ENCODE results near the gene MYO5A.

DNA sequence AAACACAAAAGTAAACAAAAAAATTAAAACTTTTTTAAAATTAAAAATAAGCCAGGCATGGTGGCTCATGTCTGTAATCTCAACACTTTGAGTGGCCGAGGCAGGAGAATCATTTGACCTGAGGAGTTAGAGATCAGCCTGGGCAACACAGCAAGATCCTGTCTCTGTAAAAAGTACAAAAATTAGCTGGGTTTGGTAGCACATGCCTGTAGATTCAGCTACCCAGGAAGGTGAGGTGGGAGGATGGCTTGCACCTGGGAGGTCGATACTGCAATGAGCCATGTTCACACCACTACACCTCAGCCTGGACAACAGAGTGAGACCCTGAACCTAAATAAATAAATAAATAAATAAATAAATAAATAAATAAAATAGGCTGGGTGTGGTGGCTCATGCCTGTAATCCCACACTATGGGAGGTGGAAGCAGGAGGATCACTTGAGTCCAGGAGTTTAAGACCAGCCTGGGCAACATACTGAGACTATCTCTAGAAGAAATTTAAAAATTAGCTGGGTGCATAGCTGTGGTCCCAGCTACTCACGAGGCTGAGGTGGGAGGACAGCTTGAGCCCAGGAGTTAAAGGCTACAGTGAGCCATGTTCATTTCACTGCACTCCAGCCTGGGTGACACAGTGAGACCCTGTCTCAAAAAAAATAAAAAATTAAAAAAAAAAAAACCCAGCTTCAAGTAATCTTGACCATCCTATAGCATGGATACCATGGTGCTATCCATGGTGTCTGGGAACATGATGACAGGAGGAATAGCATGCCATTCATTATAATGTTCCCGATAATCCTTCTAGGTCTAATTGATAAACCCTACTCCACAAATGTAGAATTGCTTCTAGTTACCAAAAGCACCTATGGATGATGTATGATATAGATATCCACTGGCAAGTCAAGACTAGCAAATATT lies 4.2 kb downstream of the MYO5A start:
- TF ChIP-seq, protein P1, sequence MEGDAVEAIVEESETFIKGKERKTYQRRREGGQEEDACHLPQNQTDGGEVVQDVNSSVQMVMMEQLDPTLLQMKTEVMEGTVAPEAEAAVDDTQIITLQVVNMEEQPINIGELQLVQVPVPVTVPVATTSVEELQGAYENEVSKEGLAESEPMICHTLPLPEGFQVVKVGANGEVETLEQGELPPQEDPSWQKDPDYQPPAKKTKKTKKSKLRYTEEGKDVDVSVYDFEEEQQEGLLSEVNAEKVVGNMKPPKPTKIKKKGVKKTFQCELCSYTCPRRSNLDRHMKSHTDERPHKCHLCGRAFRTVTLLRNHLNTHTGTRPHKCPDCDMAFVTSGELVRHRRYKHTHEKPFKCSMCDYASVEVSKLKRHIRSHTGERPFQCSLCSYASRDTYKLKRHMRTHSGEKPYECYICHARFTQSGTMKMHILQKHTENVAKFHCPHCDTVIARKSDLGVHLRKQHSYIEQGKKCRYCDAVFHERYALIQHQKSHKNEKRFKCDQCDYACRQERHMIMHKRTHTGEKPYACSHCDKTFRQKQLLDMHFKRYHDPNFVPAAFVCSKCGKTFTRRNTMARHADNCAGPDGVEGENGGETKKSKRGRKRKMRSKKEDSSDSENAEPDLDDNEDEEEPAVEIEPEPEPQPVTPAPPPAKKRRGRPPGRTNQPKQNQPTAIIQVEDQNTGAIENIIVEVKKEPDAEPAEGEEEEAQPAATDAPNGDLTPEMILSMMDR (IDR thresholded peaks at IDR 0.05; ENCODE audit: low read length), result no peak
- no peak for TF ChIP-seq EZH2 (IDR thresholded peaks at IDR 0.05; ENCODE audit: borderline replicate concordance, low read length)
